Suppressor macrophage treated with lipopolysaccharide for 1 hour (primary cell): ENCODE results near the gene RHOH.
"Not testable (repeated sequence)": the region's sequence is repeated elsewhere in the genome, so short reads cannot be mapped to it uniquely, and the experiment has no call there.

Experiments
- DNase-seq, 3 donors: peaks; one replicate each; pipeline ENCODE4 v3.0.0-alpha.2; 2020 to 2022

RHOH gene

DNA sequence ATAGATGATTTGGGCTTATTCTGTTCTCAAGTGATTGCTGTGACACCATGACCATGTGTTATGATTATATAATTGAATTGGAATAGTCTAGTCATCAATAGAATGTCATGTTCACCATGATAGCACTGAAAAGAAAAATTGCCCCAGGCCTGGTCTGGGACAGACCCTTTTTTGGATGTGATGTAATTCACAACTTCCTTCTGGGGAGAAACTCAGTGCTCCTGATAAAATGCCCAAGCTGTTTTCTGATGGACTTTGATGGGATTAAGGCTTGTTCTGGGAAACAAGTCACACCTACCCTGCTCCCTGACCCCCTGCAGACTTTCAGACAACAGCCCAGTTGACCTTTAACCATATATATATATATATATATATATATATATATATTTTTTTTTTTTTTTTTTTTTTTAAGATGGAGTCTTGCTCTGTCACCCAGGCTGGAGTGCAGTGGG lies 65.3 kb downstream of the RHOH start:
- DNase-seq: peak; percentile 29 to 64 (median 55)

DNA sequence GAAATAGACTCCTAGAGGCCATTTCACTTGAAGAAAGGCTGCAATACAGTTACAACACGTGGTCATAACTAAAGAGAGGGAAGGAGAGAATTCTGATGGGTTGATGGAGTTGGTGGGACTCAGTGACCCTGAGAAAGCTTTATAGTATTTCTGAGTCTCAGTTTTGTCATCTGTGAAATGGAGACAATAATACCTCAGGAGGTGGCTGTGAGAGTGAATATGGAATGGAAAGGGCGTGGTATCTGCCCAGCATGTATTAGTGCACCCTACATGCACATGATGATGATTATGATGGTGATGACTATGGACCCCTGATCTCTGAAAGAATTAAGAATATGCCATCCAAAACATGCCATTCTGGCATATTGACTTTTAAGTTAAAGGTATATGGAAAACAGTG lies 66.0 kb downstream of the RHOH start:
- no peak for DNase-seq

DNA sequence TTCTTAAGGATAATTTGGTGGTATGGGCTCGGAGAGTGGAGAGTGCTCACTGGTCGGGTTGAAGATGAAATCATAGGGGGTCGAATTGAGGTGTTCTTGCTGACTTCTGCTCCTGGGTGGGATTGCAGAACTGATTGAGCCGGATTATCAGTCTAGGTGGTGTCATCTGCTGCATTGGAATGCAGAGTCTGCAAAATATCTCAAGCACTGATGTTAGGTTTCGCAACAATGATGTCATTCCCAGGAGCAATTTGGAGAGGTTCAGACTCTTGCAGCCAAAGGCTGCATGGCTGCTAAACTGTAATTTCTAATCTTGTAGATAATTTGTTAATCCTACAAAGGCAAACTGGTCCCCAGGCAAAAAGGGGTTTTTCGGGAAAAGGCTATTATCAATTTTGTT lies 67.7 kb downstream of the RHOH start:
- DNase-seq: peak; percentile 53 to 68 (median 63)

DNA sequence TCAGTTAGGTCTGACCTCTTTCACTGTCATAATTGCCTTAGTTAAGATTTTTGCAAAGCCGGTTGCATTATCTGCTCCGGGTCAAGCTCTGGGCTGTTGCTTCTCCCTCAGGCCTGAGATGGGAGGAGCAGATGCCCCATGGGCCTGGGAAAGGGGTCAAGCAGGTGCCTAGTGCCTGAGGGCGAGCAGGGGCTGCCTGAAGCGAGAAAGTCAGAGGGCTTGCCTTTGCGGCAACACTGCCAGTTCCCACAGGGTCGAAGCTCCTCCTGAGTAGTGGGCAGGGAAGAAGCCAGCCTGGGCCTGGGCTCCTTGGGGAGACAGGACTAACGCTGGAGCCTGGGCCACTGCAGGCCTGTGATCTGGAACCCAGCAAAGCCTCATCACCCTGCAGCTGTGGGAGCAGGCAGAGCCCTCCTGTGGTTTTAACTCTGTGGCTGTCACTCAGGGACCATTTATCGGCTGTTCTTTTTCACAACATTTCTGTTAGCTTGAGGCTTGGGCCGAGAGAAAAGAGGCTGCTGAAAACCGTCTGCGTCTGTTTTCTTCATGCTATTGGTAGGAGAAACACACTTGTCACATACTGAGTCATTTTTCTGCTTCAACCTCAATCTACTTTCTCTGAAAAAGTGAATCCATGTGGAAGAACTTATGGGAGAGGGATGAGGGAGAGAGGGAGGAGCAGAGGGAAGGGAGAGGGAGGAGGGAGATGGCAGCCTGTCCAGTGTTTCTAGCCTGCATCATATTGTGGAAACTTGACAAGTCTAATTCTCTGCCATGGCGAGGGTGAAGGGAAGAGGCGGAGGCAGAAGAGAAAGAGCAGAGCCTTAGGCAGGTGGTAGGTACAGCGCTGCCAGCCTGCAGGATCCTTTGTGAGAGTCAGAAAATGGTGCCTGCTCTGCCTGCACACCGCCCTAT lies 68.4 kb downstream of the RHOH start:
- DNase-seq: no peak

DNA sequence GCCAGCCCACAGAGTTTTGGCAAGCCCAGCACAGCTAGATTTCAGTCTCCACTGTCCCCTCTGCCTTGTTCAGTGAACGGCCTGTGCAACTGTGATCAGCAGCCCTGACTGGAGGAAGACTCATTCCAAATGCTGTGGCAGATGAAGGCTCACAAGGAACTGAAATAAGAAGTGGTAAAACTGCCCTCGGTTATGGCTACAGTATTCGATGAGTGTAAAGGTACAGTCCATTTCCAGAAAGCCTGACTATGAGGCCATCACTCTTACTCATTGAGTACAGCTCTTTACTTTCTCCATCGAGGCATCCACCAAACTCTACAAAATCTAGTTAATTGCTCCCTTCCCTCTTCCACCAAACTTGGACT lies 69.1 kb downstream of the RHOH start:
- DNase-seq: no peak

DNA sequence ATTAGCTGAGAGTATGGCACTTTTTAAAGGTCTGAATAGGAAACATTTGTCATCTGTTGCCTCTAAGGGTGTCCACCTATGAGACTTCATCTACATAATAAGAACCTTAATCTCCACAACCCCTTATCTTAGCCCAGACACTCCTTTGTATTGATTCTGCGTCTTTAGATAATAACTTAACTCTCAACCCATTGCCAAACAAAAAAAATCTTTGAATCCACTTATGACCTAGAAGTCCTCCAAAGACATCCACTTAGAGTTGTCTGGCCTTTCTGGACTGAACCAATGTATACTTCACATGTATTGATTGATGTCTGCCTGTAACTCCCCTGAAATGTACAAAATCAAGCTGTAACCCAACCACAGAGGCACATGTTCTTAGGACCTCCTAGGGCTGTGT lies 72.3 kb downstream of the RHOH start:
- DNase-seq: no peak

DNA sequence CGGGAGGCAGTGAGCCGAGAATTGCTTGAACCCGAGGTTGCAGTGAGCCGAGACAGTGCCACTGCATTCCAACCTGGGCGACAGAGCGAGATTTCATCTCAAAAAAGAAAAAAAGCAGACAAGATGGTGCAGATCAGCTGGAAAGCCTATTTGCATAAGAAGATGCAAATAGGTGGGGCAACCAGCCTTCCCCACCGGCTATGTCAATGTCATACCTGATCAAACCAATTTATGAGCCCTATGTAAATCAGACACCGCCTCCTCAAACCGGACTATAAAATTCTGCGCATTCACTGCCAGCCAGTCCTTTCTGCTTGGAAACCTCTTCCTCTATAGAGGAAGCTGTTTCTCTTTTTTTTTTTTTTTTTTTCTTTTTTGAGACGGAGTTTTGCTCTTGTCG lies 73.8 kb downstream of the RHOH start:
- no peak for DNase-seq

DNA sequence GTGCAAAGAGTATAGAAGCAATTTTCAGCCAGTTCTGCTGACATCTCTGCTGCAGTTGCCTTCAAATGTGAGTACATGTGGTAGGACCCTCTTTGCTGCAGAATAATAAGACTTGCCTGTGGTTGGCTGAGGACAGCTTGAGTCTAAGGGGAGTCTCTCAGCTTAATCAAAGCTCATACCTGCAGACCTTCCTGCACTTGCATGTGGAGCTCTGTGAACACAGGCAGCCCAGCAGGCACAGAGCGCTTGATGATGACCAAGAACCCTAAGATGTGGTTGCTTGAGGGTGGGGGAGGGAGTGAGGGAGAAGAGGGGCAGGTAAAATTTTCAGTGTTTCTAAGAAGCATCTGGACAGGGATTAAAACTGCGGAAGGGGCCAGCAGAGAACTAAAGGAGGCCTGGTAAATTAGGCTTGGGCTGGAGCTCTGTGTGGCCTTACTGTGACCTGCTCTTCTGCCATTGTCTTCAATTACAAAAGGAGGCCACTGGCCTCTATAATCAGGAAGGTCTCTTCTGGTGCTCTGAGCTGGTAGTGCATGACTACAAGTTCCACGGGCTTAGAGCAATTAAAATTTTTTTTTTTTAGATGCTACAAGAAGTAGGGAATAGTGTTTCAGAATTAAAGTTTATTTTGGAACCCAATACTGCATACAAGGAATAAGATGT lies 78.4 kb downstream of the RHOH start:
- DNase-seq: no peak

DNA sequence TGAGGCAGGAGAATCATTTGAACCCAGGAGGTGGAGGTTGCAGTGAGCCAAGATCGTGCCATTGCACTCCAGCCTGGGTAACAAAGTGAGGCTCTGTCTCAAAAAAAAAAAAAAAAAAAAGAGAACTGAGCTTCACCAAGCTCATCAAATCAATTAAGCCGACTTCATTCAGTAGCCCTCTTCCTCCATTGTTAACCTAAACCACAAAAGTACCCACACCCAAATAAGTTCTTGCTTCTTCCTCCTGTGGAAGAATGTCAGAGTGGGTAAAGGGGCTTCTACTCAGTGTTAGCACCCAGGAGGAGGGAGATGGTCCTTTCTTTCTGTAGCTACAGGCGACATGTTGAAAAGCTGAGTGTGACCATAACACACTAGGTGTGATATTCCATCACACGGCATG lies 79.7 kb downstream of the RHOH start:
- DNase-seq: no peak

DNA sequence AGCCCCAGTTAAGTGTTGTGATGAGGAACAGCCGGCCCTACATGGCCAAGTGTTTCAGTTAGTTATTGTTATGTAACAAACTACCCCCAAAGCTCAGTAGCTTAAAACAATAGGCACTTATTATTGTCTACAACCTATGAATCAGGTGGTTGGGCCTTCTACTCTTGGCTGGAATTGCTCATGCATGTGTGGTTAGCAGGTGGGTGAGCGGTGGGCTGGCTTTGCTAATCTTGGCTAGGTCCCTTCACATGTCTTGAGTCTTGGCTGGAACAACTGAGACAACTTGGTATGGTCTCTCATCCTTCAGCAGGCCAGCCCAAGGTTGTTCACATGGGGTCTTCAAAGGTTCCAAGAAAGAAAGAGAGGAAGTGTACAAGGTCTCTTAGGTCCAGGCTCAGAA lies 83.8 kb downstream of the RHOH start:
- DNase-seq: no peak

DNA sequence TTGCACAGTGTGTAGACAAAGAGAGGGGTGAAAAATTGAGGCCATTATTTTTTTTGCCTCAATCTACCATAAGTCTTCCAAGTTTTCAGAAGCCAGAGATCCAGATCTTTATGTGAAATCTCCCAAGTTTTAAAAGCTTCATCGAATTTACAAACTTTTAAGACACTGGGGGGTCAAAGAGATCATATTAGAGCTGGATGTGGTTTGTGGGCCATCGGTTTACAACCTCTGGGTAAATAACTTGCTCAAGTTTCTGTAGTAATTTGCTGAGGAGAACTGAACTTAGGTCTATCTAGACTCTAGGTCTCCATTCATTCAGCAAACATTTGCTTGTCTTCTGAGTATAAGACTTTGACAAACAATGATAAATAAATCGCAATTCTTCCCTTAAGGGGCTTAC lies 84.3 kb downstream of the RHOH start:
- no peak for DNase-seq

DNA sequence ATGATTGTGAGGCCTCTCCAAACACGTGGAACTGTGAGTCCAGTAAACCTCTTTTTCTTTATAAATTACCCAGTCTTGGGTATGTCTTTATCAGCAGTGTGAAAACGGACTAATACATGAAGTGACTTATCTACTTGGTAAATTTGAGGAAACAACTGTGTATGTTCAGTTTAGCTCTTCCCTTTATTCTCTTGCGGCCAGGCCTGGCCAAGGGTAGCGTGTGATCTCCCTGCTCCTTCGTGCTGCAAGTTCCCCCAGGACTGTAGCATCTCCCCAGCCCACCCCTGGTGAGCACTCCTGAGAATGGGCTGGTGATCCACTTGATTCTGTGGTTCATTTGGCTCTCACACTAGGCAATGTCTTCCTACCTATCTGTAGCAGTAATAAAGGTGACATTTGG lies 85.1 kb downstream of the RHOH start:
- peak in 2 of 3 donors; percentile 24 to 35 for DNase-seq

DNA sequence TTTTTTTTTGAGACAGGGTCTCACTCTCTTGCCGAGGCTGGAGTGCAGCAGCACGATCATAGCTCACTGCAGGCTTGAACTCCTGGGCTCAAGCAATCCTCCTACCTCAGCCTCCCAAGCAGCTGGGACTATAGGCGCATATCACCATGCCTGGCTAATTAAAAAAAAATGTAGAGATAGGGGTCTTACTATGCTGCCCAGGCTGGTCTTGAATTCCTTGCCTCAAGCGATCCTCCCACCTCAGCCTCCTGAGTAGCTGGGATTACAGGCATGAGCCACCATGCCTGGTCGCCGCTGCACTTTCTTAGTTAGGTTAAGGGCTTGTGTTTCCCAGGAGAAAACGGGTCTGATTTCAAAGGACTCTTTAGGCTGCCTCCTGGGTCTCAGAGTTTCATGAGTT lies 86.0 kb downstream of the RHOH start:
- not testable (repeated sequence) for DNase-seq

DNA sequence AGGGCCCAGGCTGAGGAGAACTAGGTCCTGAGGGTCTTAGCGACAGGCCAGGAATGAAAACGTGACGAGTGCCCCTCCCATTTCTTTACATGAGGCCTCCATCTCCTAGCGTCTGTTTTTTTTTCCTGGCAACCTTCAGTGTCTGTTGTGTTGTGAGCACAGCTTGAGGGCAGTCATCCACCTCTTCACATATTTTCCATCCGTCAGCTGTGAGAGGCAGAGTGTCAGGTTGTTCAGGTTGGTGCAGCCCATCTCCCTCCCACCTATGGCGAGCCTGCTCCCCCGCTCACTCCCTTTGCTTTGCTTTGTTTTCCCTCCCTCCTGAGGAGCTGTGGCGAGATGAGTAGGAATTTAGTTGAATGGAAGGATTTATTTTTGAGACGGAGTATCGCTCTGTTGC lies 86.6 kb downstream of the RHOH start:
- no peak for DNase-seq

DNA sequence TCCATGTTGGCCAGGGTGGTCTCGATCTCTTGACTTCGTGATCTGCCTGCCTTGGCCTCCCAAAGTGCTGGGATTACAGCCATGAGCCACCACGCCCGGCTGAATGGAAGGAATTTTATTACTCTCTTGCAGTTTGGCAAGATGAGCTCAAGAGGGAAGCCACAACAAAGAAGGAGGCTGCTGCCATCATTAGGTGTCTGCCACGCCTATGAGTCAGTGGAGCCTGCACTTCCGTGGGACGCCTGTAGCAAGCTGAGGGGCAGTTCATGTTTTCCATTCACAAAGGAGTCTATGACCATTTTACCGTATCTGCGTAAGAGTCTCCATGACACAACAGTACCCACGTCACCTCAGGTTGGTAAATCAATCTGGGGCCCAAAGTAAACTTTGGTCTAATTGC lies 87.1 kb downstream of the RHOH start:
- DNase-seq: peak in 1 of 3 donors; percentile 13

DNA sequence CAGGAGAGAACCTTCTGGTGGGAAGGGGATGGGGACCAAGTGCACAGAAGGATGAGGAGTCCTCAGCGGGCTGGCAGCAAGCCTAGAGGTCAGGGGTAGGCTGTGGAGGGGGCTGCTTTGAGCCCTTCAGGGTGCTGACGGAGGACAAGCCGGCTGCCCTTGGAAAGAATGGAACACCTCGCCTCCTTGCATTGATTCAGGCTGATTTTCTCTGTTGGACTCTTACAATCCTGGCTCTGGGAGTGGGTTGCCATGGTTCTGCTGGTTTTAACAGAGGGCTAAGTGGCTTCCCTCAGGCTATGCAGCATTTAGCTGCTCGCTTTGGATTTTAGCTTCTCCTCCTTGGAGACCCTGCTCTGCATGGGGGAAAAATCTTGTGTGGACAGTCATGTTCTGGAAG lies 88.9 kb downstream of the RHOH start:
- DNase-seq: no peak

DNA sequence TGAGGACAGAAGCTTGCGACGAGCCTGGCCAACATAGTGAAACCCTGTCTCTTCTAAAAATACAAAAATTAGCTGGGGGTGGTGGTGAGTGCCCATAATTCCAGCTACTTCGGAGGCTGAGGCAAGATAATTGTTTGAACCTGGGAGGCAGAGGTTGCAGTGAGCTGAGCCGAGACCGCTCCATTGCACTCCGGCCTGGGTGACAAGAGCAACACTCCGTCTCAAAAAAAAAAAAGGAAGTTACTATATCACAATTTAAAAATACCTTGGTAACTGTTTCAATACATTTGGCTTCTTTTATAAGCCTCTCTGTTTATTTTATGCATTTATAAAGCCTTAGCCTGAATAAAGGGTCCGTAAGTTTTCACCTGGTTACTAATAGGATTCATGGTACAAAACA lies 91.7 kb downstream of the RHOH start:
- no peak for DNase-seq

DNA sequence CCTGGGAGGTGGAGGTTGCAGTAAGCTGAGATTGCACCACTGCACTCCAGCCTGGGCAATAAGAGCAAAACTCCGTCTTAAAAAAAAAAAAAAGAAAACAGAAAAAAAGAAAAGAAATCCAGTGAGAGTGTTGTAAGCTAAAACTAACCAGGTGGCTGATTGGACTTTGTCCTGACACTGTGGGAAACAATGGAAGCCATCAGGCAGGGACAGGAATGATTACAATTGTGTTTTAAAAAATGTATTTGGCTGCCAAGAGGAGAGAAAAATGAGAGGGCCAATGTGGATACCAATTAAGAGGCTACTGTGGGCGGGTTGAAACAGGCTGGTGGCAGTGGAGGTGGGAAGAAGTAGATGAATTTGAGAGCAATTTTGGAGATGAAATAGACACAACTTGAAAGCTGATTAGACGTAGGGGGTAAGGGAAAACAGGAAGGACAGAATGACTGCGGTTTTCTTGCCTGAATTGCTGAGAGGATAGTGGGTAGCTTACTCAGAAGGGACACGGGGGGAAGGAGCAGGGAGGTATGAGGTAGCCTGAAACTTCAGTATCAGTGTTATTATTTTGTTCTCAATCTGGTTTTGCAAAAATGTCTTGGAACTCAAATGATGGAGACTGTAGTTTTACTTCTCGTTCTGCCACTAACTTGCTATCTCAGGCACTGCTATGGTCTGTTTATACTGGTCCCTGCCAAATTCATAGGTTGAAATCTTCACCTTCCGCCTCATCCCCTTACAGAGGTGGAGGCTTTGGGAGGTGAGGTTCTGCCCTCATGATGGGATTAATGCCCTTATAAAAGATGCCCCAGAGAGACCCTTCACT lies 92.7 kb downstream of the RHOH start:
- DNase-seq: peak in 2 of 3 donors; percentile 38 to 58

DNA sequence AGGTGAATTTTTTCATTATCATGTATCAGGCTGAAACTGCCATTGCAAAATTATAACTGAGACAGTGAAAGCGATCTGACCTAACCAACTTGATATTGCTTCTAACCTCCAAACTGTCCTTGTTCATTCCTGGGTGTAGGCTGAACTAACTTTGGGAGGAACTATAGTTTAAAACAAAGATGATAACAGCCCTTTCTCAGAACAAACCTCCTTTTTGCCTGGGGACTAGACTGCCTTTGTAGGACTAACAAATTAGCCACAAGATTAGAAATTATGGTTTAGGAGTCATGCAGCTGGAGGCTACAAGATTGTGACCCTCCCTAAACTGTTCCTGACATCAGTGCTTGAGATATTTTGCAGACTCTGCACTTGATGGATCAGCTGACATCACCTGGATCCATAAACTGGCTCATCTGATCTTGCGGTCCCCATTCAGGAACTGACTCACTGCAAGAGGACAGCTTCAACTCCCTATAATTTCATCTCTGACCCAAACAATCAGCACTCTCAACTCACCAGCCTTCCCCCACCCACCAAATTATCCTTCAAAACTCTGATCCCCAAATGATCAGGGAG lies 93.9 kb downstream of the RHOH start:
- DNase-seq: peak in 1 of 3 donors; percentile 26

DNA sequence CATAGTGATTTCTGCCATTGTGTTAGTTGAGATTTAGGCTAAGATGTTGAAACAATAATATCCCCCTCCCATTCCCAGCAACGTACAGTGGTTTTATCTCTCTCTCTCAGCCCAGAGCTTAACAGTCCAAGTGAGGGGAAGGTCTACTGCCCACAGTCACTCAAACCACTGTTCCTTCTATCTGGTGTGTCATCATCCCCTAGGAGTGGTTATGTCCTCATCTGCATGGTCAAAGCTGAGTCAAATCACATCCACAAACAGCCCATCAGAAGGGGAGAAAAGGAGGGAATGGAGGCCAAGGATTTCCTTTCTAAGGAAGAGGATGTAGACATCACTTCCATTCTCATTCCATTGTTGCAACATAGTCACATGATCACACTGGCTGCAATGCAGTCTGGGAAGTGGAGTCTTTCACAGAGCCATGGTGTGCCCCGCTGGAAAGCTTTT lies 95.5 kb downstream of the RHOH start:
- DNase-seq: peak; percentile 76 to 92 (median 89)

DNA sequence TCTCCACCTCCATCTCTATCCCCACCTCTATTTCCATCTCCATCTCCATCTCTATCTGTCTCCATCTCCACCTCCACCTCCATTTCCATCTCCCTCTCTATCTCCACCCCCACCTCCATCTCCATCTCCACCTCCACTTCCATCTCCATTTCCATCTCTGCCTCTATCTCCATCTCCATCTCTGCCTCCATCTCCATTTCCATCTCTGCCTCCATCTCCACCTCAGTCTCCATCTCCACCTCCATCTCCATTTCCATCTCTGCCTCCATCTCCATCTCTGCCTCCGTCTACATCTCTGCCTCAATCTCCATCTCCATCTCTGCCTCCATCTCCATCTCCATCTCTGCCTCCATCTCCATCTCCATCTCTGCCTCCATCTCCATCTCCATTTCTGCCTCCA lies 97.5 kb downstream of the RHOH start:
- no peak for DNase-seq

DNA sequence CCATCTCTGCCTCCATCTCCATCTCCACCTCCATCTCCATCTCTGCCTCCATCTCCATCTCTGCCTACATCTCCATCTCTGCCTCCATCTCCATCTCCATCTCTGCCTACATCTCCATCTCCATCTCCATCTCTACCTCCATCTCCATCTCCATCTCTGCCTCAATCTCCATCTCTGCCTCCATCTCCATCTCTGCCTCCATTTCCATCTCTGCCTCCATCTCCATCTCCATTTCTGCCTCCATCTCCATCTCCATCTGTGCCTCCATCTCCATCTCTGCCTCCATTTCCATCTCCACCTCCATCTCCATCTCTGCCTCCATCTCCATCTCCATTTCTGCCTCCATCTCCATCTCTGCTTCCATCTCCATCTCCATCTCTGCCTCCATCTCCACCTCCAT lies 98.2 kb downstream of the RHOH start:
- not testable (repeated sequence) for DNase-seq

DNA sequence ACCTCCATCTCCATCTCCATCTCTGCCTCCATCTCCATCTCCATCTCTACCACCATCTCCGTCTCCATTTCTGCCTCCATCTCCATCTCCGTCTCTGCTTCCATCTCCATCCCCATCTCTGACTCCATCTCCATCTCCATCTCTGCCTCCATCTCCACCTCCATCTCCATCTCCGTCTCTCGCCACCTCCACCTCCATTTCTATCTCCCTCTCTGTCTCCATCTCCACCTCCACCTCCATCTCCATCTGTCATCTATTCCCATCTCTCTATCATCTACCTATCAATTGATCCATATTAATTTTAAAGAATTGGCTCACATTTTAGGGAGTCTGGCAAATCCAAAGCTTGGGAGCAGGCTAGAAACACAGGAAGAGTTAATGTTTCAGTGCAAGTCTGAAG lies 98.7 kb downstream of the RHOH start:
- DNase-seq: no peak
